NCI-H1105 (cell line): ENCODE data around the gene ARID1A.

Experiments used
- DNase-seq: peaks from one replicate; lab custom pipeline; 2025; lab: John Stamatoyannopoulos, UW

ARID1A gene

GRCh38 chr1:26759531-26759930 is 63.7 kb downstream of the ARID1A start:
- DNase-seq, result no peak

- no peak for DNase-seq
Measured at GRCh38 chr1:26761217-26761616, 65.4 kb downstream of the ARID1A start.

- no peak for DNase-seq
Measured at GRCh38 chr1:26767714-26768113, 71.9 kb downstream of the ARID1A start.

- DNase-seq, result no peak
Measured at GRCh38 chr1:26768755-26769154, 72.9 kb downstream of the ARID1A start.

- no peak for DNase-seq
Measured at GRCh38 chr1:26771285-26771642, 75.4 kb downstream of the ARID1A start.

- DNase-seq, result no peak
Measured at GRCh38 chr1:26771643-26772321, 76.0 kb downstream of the ARID1A start.

GRCh38 chr1:26772687-26773086 is 76.9 kb downstream of the ARID1A start:
- DNase-seq, result no peak

- no peak for DNase-seq
Measured at GRCh38 chr1:26774462-26774861, 78.6 kb downstream of the ARID1A start.

GRCh38 chr1:26775666-26776065 is 79.9 kb downstream of the ARID1A start:
- DNase-seq, result no peak

GRCh38 chr1:26779098-26779668 is 83.4 kb downstream of the ARID1A start:
- DNase-seq, result no peak

GRCh38 chr1:26780344-26780957 is 84.6 kb downstream of the ARID1A start:
- DNase-seq, result no peak

- DNase-seq, result no peak
Measured at GRCh38 chr1:26781206-26781825, 85.5 kb downstream of the ARID1A start.

GRCh38 chr1:26782521-26783212 is 86.9 kb downstream of the ARID1A start:
- no peak for DNase-seq

GRCh38 chr1:26783646-26784022 is 87.8 kb downstream of the ARID1A start:
- DNase-seq, result no peak

- peak; percentile 45 for DNase-seq
Measured at GRCh38 chr1:26784023-26784871, 88.4 kb downstream of the ARID1A start.

GRCh38 chr1:26784886-26785285 is 89.1 kb downstream of the ARID1A start:
- DNase-seq, result no peak

GRCh38 chr1:26785611-26786436 is 90.0 kb downstream of the ARID1A start:
- DNase-seq, result no peak

- DNase-seq, result no peak
Measured at GRCh38 chr1:26786437-26787380, 90.9 kb downstream of the ARID1A start.

- DNase-seq, result no peak
Measured at GRCh38 chr1:26787381-26787705, 91.5 kb downstream of the ARID1A start.
